BLaER1 treated with 17β-estradiol and CSF1 and Interleukin-3, amounts not matched to agents 10 nM and 100 nM (cell line): ENCODE results near the gene KMT5C.

Source experiments
- H3K27ac ChIP-seq, 11 experiments: shearing (Covaris generic); formaldehyde crosslinking; 2 replicates each; pipeline ENCODE4 v1.8.1; 2022
- H3K27me3 ChIP-seq, 11 experiments: shearing (Covaris generic); formaldehyde crosslinking; 2 replicates each; pipeline ENCODE4 v1.8.1; 2022
- H3K36me3 ChIP-seq, 11 experiments: shearing (Covaris generic); formaldehyde crosslinking; 2 replicates each; pipeline ENCODE4 v1.8.1; 2022
- H3K4me1 ChIP-seq, 10 experiments: shearing (Covaris generic); formaldehyde crosslinking; 2 replicates each; pipeline ENCODE4 v1.8.1; 2022
- H3K4me2 ChIP-seq, 11 experiments: shearing (Covaris generic); formaldehyde crosslinking; 2 replicates each; pipeline ENCODE4 v1.8.1; 2022
- H3K4me3 ChIP-seq, 10 experiments: shearing (Covaris generic); formaldehyde crosslinking; 2 replicates each; pipeline ENCODE4 v1.8.1; 2022
- H3K9ac ChIP-seq, 11 experiments: shearing (Covaris generic); formaldehyde crosslinking; 2 replicates each; pipeline ENCODE4 v1.8.1; 2022
- H3K9me3 ChIP-seq, 11 experiments: shearing (Covaris generic); formaldehyde crosslinking; replicated peaks in 1 of 11; 2 replicates each; pipeline ENCODE4 v1.8.1; 2022
- H4K20me1 ChIP-seq, 11 experiments: shearing (Covaris generic); formaldehyde crosslinking; 2 replicates each; pipeline ENCODE4 v1.8.1; 2022
- Cebpa-rat ChIP-seq, 11 experiments: shearing (Covaris generic); IDR thresholded peaks; 2 replicates each; pipeline ENCODE4 v1.8.1; 2022

KMT5C gene

GRCh38 chr19:55360902-55361301 lies 21.2 kb downstream of the KMT5C start:
- peaks cover 0 to 11% (median 0%) of the 10 kb centered on the region in 10 experiments; a peak in 1 of 20 replicates for H3K4me1 ChIP-seq
- H3K27me3 ChIP-seq: peaks cover 16 to 27% (median 20%) of the 10 kb centered on the region in 11 experiments

DNA sequence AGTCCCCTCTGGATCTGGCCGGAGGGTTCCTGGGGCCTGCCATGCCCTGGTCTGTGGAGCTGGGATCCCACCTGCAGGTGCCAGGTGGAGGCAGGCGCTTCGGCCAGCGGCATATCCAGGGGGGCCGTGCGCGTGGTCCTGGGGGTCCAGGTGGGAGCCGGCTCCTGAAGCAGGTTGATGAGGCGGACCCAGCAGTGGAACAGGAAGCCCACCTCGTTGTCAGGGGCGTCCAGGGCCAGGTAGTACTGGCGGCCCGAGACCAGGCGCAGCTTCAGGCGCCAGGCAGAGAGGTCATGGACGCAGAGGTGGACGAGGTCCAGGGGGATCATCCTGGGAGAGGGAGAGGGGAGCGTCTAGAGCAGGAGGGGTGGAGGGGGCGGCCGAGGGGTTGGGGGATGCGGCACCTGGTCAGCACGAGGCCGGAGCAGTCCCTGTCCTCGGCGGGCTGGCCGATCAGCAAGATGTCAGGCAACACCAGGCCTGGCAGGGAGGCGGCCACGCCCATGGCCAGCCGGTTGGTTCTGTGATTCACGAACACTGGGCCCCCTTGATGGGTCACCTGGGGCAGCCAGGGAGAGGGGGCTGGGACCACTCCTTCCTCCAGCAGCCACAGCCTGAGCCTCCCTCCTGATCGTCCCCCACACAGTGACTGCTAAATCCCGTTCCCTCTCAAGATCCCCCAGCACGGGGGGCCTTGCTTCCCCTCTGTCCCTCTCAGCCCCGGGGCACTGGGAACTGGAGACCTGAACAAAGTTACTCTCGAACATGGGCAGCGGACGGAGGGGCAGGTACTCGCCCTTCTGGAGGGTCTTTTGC lies 22.7 kb downstream of the KMT5C start:
- H3K9me3 ChIP-seq: no peaks in the 10 kb centered on the region
- H3K36me3 ChIP-seq: no peaks in the 10 kb centered on the region
- no peak overlapping the region for H3K9ac ChIP-seq
- no peak overlapping the region for H3K27ac ChIP-seq
- H3K27me3 ChIP-seq: peaks cover under 1 to 21% (median 12%) of the 10 kb centered on the region in 11 experiments; a peak in 20 of 22 replicates
- H3K4me3 ChIP-seq: no peak overlapping the region
- no peaks in the 10 kb centered on the region for H4K20me1 ChIP-seq
- TF ChIP-seq Cebpa-rat (IDR thresholded peaks at IDR 0.05): no peak
- H3K4me2 ChIP-seq: no peak overlapping the region
- H3K4me1 ChIP-seq: peaks cover 0 to 8% (median 0%) of the 10 kb centered on the region in 10 experiments; a peak in 1 of 20 replicates

More at GRCh38 chr19:55360902-55361301, 21.2 kb downstream of the KMT5C start:
- TF ChIP-seq Cebpa-rat (IDR thresholded peaks at IDR 0.05): no peak
- Histone ChIP-seq H3K9ac (no peak overlapping the region), H3K27ac (no peak overlapping the region), H3K36me3 (no peaks in the 10 kb centered on the region), H4K20me1 (no peaks in the 10 kb centered on the region), H3K9me3 (no peaks in the 10 kb centered on the region; a peak in 1 of 22 replicates), H3K4me2 (no peak overlapping the region), H3K4me3 (no peak overlapping the region)

DNA sequence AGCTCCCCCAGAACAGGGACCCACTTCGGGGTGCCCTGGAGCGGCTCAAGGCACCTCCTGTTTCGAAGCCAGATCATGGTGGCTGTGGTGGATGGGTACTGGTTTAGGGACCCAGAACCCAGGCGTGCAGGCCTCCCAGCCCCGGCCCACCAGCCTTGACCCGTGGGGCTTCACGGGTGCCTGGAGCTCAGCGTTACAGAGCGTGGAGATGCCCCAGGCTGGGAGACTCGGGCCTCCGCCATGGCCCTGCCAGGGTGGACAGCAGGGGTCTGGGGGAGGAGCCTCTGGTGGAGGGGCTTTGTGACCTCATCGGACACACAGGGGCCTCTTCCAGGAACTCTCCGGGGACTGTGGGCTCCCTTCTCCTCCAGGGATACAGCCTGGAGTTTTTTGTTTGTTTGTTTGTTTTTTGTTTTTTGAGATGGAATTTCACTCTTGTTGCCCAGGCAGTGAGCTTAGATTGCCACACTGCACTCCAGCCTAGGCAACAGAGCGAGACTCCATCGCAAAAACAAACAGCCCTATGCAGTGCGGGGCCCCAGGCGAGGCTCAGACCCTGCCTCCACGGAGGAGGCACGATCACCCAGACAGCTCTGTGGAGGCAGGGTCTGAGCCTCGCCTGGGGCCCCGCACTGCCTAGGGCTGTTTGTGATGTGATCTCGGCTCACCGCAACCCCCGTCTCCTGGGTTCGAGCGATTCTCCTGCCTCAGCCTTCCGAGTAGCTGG lies 23.5 kb downstream of the KMT5C start, which contains the start of gene GARIN5B:
Gene GARIN5B, minus strand, starts transcription at position 271 of the 727 bp plus-strand sequence. Its CDS starts 194 bp downstream, at position 77.
- no peak within 1 kb of the TSS for H3K4me2 ChIP-seq

GRCh38 chr19:55365245-55365644 lies 25.6 kb downstream of the KMT5C start:
- H3K4me1 ChIP-seq: peaks cover 6 to 21% (median 12%) of the 10 kb centered on the region in 10 experiments; a peak in 15 of 20 replicates
- H3K9ac ChIP-seq: no peak overlapping the region
- no peak overlapping the region for H3K4me2 ChIP-seq
- no peaks in the 10 kb centered on the region for H3K9me3 ChIP-seq
- H3K4me3 ChIP-seq: no peak overlapping the region
- TF ChIP-seq Cebpa-rat (IDR thresholded peaks at IDR 0.05): no peak
- H3K36me3 ChIP-seq: no peaks in the 10 kb centered on the region
- H3K27ac ChIP-seq: no peak overlapping the region
- peaks cover 26 to 41% (median 36%) of the 10 kb centered on the region in 11 experiments for H3K27me3 ChIP-seq
- peaks cover 0 to 14% (median 3%) of the 10 kb centered on the region in 11 experiments; a peak in 8 of 22 replicates for H4K20me1 ChIP-seq

More for the DNA sequence above, 23.5 kb downstream of the KMT5C start, which contains the start of gene GARIN5B:
- no peak within 1 kb of the TSS for H3K9ac ChIP-seq
- no peak within 1 kb of the TSS for H3K4me3 ChIP-seq
- no peaks in the 10 kb centered on the region; a peak in 1 of 22 replicates for H4K20me1 ChIP-seq
- no peaks in the 10 kb centered on the region for H3K36me3 ChIP-seq
- TF ChIP-seq Cebpa-rat (IDR thresholded peaks at IDR 0.05): no peak
- H3K9me3 ChIP-seq: no peaks in the 10 kb centered on the region
- peaks cover 6 to 25% (median 18%) of the 10 kb centered on the region in 11 experiments for H3K27me3 ChIP-seq
- no peak within 1 kb of the TSS for H3K27ac ChIP-seq
- peaks cover 0 to 8% (median 0%) of the 10 kb centered on the region in 10 experiments; a peak in 1 of 20 replicates for H3K4me1 ChIP-seq

DNA sequence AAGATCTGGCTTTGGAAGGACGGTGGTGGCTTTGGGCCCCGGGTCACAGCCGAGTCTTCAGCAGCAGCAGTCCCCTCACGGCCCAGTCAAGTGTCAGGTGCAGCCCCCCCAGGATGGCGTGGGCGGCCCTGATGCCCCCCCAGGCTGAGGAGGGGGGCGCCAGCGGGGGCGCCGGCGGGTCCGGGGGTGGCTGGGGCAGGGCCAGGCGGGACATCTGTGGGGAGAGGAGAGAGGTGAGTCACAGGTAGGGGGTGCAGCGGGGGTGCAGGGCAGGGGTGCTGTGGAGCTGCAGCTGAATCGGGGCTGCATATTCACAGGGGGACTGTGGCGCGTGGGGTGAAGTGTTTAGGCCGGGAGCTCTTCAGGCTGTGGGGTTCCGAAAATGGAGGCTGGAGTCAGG lies 26.3 kb downstream of the KMT5C start:
- Histone ChIP-seq H3K27ac (no peak overlapping the region), H3K4me2 (no peak overlapping the region), H4K20me1 (peaks cover 0 to 19% (median 7%) of the 10 kb centered on the region in 11 experiments; a peak in 9 of 22 replicates), H3K36me3 (no peaks in the 10 kb centered on the region), H3K4me1 (peaks cover 6 to 21% (median 12%) of the 10 kb centered on the region in 10 experiments; a peak in 15 of 20 replicates), H3K9ac (no peak overlapping the region), H3K9me3 (no peaks in the 10 kb centered on the region), H3K4me3 (no peak overlapping the region), H3K27me3 (peaks cover 33 to 48% (median 43%) of the 10 kb centered on the region in 11 experiments)
- TF ChIP-seq Cebpa-rat (IDR thresholded peaks at IDR 0.05): no peak

DNA sequence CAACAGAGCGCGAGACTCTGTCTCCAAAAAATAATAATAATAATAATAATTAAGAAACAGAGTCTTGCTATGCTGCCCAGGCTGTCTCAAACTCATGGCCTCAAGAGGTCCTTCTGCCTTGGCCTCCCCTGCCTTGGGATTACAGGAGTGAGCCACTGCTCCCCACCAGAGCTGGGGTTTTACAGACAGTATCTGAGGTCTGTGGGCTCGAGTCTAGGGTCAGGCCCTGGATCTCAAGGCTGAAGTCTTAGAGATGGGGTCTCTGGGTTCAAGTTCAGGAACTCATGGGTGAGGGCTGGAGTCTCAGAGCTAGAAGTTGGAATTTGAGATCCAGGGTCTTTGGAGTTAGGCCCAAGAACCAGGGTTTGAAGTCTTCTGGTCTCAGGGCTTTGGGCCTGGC lies 27.1 kb downstream of the KMT5C start:
- H3K27me3 ChIP-seq: peaks cover 41 to 56% (median 52%) of the 10 kb centered on the region in 11 experiments
- peaks cover 0 to 20% (median 7%) of the 10 kb centered on the region in 11 experiments; a peak in 9 of 22 replicates for H4K20me1 ChIP-seq
- no peak overlapping the region for H3K4me3 ChIP-seq
- H3K4me1 ChIP-seq: peaks cover 6 to 21% (median 12%) of the 10 kb centered on the region in 10 experiments; a peak in 15 of 20 replicates
- TF ChIP-seq Cebpa-rat (IDR thresholded peaks at IDR 0.05): no peak
- H3K36me3 ChIP-seq: no peaks in the 10 kb centered on the region
- H3K9ac ChIP-seq: no peak overlapping the region
- H3K9me3 ChIP-seq: no peaks in the 10 kb centered on the region
- no peak overlapping the region for H3K4me2 ChIP-seq
- no peak overlapping the region for H3K27ac ChIP-seq

GRCh38 chr19:55368106-55368505 lies 28.4 kb downstream of the KMT5C start:
- Histone ChIP-seq H3K4me2 (no peak overlapping the region), H3K4me1 (peaks cover 12 to 28% (median 19%) of the 10 kb centered on the region in 10 experiments; a peak in 18 of 20 replicates), H3K4me3 (no peak overlapping the region), H3K9ac (no peak overlapping the region), H3K27me3 (peaks cover 52 to 70% (median 65%) of the 10 kb centered on the region in 11 experiments), H4K20me1 (peaks cover 0 to 26% (median 7%) of the 10 kb centered on the region in 11 experiments; a peak in 9 of 22 replicates), H3K36me3 (no peaks in the 10 kb centered on the region), H3K9me3 (no peaks in the 10 kb centered on the region), H3K27ac (no peak overlapping the region)
- no peak for TF ChIP-seq Cebpa-rat (IDR thresholded peaks at IDR 0.05)

- Histone ChIP-seq H3K27ac (no peak overlapping the region), H3K4me1 (peaks cover 12 to 26% (median 19%) of the 10 kb centered on the region in 10 experiments; a peak in 18 of 20 replicates), H3K9ac (peak overlapping the region in 9 of 11 experiments; percentile 38 to 67 (median 51); a peak in 12 of 22 replicates), H3K4me2 (peak overlapping the region; percentile 75 to 89 (median 82)), H3K36me3 (no peaks in the 10 kb centered on the region), H4K20me1 (peaks cover 0 to 26% (median 7%) of the 10 kb centered on the region in 11 experiments; a peak in 9 of 22 replicates), H3K4me3 (peak overlapping the region; percentile 33 to 67 (median 51); a peak in 18 of 20 replicates), H3K9me3 (no peaks in the 10 kb centered on the region), H3K27me3 (peaks cover 53 to 78% (median 73%) of the 10 kb centered on the region in 11 experiments)
- TF ChIP-seq Cebpa-rat (IDR thresholded peaks at IDR 0.05): no peak
Observed at GRCh38 chr19:55368701-55369563, 29.3 kb downstream of the KMT5C start.
